Measurements from ENCODE around the gene USP49.

The USP49 gene

GRCh38 chr6:41896281-41896680 lies 1.1 kb upstream of the USP49 start:
- ChIA-PET POLR2A (interaction anchor here (1.5 to 2.5 kb wide), 4 partner anchors 9 to 154 kb away, joined by 5 to 16 read pairs (median 10); partner anchors contain the start of genes BYSL, MED20, TAF8 and TOMM6), CTCF (interaction anchor here (0.7 to 2.0 kb wide), 4 partner anchors 9 to 148 kb away, joined by 3 to 17 read pairs (median 6); partner anchors contain the start of genes BYSL, MED20 and TOMM6)
- Histone ChIP-seq H3K27ac (ENCODE audit: extremely low read depth, low read depth, low read length) (no peak overlapping the region), H3K9me3 (ENCODE audit: control insufficient read depth, insufficient read depth, low read depth, low read length) (no peaks in the 10 kb centered on the region), H3K4me1 (ENCODE audit: control insufficient read depth, insufficient read depth, low read length) (peaks cover 9% of the 10 kb centered on the region; the same call in 1 of the 2 replicates), H3K4me3 (ENCODE audit: low read depth, low read length) (no peak overlapping the region; the same call in 1 of the 2 replicates), H3K36me3 (ENCODE audit: control insufficient read depth in 2 of 2, insufficient read depth in 1 of 2, low read length in 2 of 2) (no peaks in the 10 kb centered on the region; a peak in 1 of 3 replicates)
- TF ChIP-seq PRDM10 (tag by site-specific recombination; IDR thresholded peaks at IDR 0.05) (peak; percentile 47; the same call in 1 of the 2 replicates), ZNF335 (tag by site-specific recombination; conservative IDR thresholded peaks at IDR 0.05) (peak; percentile 42), ZNF23 (tag by site-specific recombination; IDR thresholded peaks at IDR 0.05; ENCODE audit: borderline replicate concordance) (no peak), ZNF362 (tag by site-specific recombination; IDR thresholded peaks at IDR 0.05) (0 out of 2 replicates have a peak, but pooled peaks have one; percentile 24)

DNA sequence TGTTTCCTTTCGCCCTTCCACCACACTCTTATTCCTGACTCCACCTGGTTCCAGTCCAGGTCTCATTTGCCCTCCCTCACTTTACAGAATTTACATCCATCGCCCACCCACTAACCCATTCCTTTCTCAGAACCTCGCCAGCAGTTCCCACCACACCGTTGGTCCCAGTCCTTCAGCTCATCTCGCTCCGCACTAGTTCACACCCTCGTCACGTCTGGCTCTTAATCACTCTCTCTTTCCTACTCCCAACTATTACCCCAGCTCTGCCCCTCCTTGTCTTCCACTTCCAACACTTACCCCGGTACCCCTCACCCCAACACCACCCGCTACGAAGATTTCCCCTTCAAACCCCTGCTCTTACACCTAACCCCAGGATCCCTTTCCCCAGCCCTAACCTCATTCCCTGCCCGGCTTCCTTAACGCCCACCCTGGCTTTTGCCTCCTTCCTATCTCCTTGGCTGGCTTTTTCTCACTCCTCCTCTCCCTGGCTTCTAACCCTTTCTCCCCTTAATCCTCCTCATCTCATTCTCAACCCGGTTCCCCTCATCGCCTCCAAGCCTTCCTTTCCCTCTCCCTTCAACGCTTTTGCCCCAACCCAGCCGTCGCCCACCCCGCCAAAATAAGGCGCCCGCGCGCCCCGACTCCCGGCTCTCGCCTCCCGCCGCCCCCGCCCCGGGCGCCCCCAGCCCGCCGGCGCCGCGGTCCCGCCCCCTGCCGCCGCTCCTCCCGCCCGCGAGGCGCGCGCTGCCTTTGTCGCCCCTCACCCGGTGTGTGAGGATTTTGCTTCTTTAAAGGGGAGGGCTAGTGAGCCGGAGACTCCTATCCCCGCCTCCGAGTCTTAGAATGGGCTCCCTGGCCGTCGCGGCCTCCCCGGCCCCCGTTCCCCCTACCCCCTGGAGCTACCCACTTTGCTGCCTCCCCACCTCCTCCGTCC lies 542 bp downstream of the USP49 start:
- POLR2A ChIA-PET, result interaction anchor here (0.5 to 2.5 kb wide), 13 partner anchors 9 to 430 kb away, joined by 3 to 16 read pairs (median 4); partner anchors contain the start of genes BYSL, CCND3, MED20 and TAF8
- CTCF ChIA-PET, result interaction anchor here (0.5 to 3.1 kb wide), 5 partner anchors 27 to 192 kb away, joined by 3 to 17 read pairs (median 7); partner anchors contain the start of genes BYSL and MED20
- Histone ChIP-seq H3K4me1 (ENCODE audit: control insufficient read depth, insufficient read depth, low read length) (peaks cover 9% of the 10 kb centered on the region; the same call in 1 of the 2 replicates), H3K4me3 (ENCODE audit: low read depth, low read length) (peak overlapping the region; percentile 89), H3K36me3 (ENCODE audit: control insufficient read depth in 2 of 2, insufficient read depth in 1 of 2, low read length in 2 of 2) (peaks cover 0 to 4% of the 10 kb centered on the region in 2 experiments; a peak in 1 of 3 replicates), H3K27ac (ENCODE audit: extremely low read depth, low read depth, low read length) (no peak overlapping the region; the same call in 1 of the 2 replicates), H3K9me3 (ENCODE audit: control insufficient read depth, insufficient read depth, low read depth, low read length) (no peaks in the 10 kb centered on the region)
- TF ChIP-seq, protein P1, sequence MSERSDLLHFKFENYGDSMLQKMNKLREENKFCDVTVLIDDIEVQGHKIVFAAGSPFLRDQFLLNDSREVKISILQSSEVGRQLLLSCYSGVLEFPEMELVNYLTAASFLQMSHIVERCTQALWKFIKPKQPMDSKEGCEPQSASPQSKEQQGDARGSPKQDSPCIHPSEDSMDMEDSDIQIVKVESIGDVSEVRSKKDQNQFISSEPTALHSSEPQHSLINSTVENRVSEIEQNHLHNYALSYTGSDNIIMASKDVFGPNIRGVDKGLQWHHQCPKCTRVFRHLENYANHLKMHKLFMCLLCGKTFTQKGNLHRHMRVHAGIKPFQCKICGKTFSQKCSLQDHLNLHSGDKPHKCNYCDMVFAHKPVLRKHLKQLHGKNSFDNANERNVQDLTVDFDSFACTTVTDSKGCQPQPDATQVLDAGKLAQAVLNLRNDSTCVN (tag by site-specific recombination; optimal IDR thresholded peaks at IDR 0.05), result no peak
- no peak for TF ChIP-seq ZNF324 (tag by site-specific recombination; IDR thresholded peaks at IDR 0.05)
- TF ChIP-seq MZF1 (tag by site-specific recombination; IDR thresholded peaks at IDR 0.05; ENCODE audit: borderline replicate concordance), result no peak
- peak; percentile 18; the same call in 1 of the 2 replicates for TF ChIP-seq ZNF843 (tag by site-specific recombination; IDR thresholded peaks at IDR 0.05)
- no peak for TF ChIP-seq ZNF645 (tag by site-specific recombination; IDR thresholded peaks at IDR 0.05)
- TF ChIP-seq PRDM1 (tag by site-specific recombination; IDR thresholded peaks at IDR 0.05), result peak; percentile 90
- TF ChIP-seq, protein P2, sequence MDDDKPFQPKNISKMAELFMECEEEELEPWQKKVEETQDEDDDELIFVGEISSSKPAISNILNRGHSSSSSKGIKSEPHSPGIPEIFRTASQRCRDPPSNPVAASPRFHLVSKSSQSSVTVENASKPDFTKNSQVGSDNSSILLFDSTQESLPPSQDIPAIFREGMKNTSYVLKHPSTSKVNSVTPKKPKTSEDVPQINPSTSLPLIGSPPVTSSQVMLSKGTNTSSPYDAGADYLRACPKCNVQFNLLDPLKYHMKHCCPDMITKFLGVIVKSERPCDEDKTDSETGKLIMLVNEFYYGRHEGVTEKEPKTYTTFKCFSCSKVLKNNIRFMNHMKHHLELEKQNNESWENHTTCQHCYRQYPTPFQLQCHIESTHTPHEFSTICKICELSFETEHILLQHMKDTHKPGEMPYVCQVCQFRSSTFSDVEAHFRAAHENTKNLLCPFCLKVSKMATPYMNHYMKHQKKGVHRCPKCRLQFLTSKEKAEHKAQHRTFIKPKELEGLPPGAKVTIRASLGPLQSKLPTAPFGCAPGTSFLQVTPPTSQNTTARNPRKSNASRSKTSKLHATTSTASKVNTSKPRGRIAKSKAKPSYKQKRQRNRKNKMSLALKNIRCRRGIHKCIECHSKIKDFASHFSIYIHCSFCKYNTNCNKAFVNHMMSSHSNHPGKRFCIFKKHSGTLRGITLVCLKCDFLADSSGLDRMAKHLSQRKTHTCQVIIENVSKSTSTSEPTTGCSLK (tag by site-specific recombination; IDR thresholded peaks at IDR 0.05), result no peak
- peak; percentile 36; the same call in 1 of the 2 replicates for TF ChIP-seq KLF1 (tag by site-specific recombination; IDR thresholded peaks at IDR 0.05)
- no peak for TF ChIP-seq KLF7 (tag by site-specific recombination; IDR thresholded peaks at IDR 0.05; ENCODE audit: borderline replicate concordance)
- TF ChIP-seq GLIS2 (tag by site-specific recombination; IDR thresholded peaks at IDR 0.05), result peak; percentile 16; the same call in 1 of the 2 replicates
- peak; percentile 16; the same call in 1 of the 2 replicates for TF ChIP-seq BCL6B (tag by site-specific recombination; IDR thresholded peaks at IDR 0.05)
- no peak for TF ChIP-seq ZNF292 (tag by site-specific recombination; IDR thresholded peaks at IDR 0.05; ENCODE audit: borderline replicate concordance, low read depth)
- TF ChIP-seq EGR2 (tag by site-specific recombination; IDR thresholded peaks at IDR 0.05; ENCODE audit: low read depth), result peak; percentile 55; the same call in 1 of the 2 replicates
- TF ChIP-seq BCL11B (tag by site-specific recombination; IDR thresholded peaks at IDR 0.05; ENCODE audit: low read depth), result no peak
- TF ChIP-seq ZFHX2 (tag by site-specific recombination; conservative IDR thresholded peaks at IDR 0.05), result peak; percentile 82; the same call in 1 of the 2 replicates
- no peak for TF ChIP-seq ZNF155 (tag by site-specific recombination; IDR thresholded peaks at IDR 0.05)

Measured in HEK293 (cell line).